Activated CD4-positive, alpha-beta T cell treated with anti-CD3 and anti-CD28 coated beads, Interleukin-2, amount 10 ng/mL, durations not matched to agents 24 days and 14 days (primary cell): ENCODE results near the gene FAM181A. TPM values are rescaled to one million over a fixed set of nuclear protein-coding genes. Genes with fewer than 3 reads are reported as not detected.

Source experiments
- DNase-seq: peaks from one replicate; pipeline ENCODE4 v3.0.0; 2022
- H3K27ac Mint-ChIP-seq: one replicate; pipeline ENCODE4 v1.8.0; 2022; ENCODE audit warnings: mild to moderate bottlenecking, mixed read lengths
- H3K27me3 Mint-ChIP-seq: one replicate; pipeline ENCODE4 v1.8.0; 2022; ENCODE audit warnings: mixed read lengths
- H3K36me3 Mint-ChIP-seq: one replicate; pipeline ENCODE4 v1.8.0; 2022; ENCODE audit warnings: low read depth, mild to moderate bottlenecking, mixed read lengths
- H3K4me1 Mint-ChIP-seq: one replicate; pipeline ENCODE4 v1.8.0; 2021; ENCODE audit warnings: mixed read lengths
- H3K4me3 Mint-ChIP-seq: one replicate; pipeline ENCODE4 v1.8.0; 2022; ENCODE audit warnings: mild to moderate bottlenecking, moderate library complexity, mixed read lengths
- H3K9me3 Mint-ChIP-seq: one replicate; pipeline ENCODE4 v1.8.0; 2021; ENCODE audit warnings: mixed read lengths
- intact Hi-C: fragments of 100-400 bp; cut with micrococcal nuclease; formaldehyde crosslinking; loops from one replicate; pipeline ENCODE4 v1.15.1; 2023
- total RNA-seq: library from RNA; stranded (reverse); gene quantifications from 2 replicates; pipeline ENCODE4 v1.2.3, GENCODE V29; 2022

FAM181A gene
- total RNA-seq, 1 donor from 2014 or later: not detected

- DNase-seq: no peak
- Mint-ChIP-seq H3K27me3 (no peaks in the 10 kb centered on the region), H3K9me3 (no peaks in the 10 kb centered on the region), H3K4me3 (no peak overlapping the region), H3K36me3 (peaks cover 39% of the 10 kb centered on the region), H3K4me1 (peaks cover 20% of the 10 kb centered on the region), H3K27ac (no peak overlapping the region)
- intact Hi-C loops: no loop called here
These were observed 16.8 kb downstream of the FAM181A start for GRCh38 chr14:93943930-93944329.

- peaks cover 41% of the 10 kb centered on the region for H3K36me3 Mint-ChIP-seq
- no peaks in the 10 kb centered on the region for H3K9me3 Mint-ChIP-seq
- peaks cover 20% of the 10 kb centered on the region for H3K4me1 Mint-ChIP-seq
- H3K27me3 Mint-ChIP-seq: no peaks in the 10 kb centered on the region
- no peak for DNase-seq
- no peak overlapping the region for H3K27ac Mint-ChIP-seq
- intact Hi-C loops: no loop called here
- no peak overlapping the region for H3K4me3 Mint-ChIP-seq
These were observed 17.4 kb downstream of the FAM181A start for GRCh38 chr14:93944348-93945069.

- Mint-ChIP-seq H3K4me1 (peaks cover 17% of the 10 kb centered on the region), H3K36me3 (peaks cover 42% of the 10 kb centered on the region), H3K4me3 (no peak overlapping the region), H3K9me3 (no peaks in the 10 kb centered on the region), H3K27ac (no peak overlapping the region), H3K27me3 (no peaks in the 10 kb centered on the region)
- intact Hi-C loops: no loop called here
- no peak for DNase-seq
These were observed 17.9 kb downstream of the FAM181A start for GRCh38 chr14:93945070-93945399.

DNA sequence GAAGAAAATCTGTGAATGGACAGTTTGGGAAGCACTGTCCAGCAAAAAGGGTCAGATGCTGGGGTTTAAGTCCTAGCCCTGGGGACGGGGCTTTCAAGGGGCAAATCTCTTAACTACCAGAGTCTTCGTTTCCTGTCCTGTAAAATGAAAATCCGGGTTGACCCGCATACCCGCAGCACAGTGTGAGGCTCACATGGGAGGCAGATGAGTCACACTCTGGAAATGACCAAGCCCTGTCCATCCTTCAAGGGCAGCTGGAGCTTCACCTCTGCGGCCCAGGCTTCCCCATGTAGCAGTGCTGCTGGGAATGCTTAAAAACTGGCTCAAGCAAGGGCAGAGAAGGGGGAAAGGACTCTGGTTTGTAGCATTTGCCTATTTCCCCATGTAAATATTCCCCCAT is 19.0 kb downstream of the FAM181A start:
- no peaks in the 10 kb centered on the region for H3K27me3 Mint-ChIP-seq
- DNase-seq: no peak
- no peaks in the 10 kb centered on the region for H3K9me3 Mint-ChIP-seq
- intact Hi-C loops: no loop called here
- H3K36me3 Mint-ChIP-seq: peaks cover 45% of the 10 kb centered on the region
- no peak overlapping the region for H3K4me3 Mint-ChIP-seq
- no peak overlapping the region for H3K27ac Mint-ChIP-seq
- H3K4me1 Mint-ChIP-seq: peaks cover 17% of the 10 kb centered on the region

GRCh38 chr14:93946541-93947090 is 19.5 kb downstream of the FAM181A start:
- intact Hi-C loops: no loop called here
- no peak for DNase-seq
- Mint-ChIP-seq H3K9me3 (no peaks in the 10 kb centered on the region), H3K27ac (no peak overlapping the region), H3K4me3 (no peak overlapping the region), H3K36me3 (peaks cover 43% of the 10 kb centered on the region), H3K27me3 (no peaks in the 10 kb centered on the region), H3K4me1 (peaks cover 17% of the 10 kb centered on the region)

DNA sequence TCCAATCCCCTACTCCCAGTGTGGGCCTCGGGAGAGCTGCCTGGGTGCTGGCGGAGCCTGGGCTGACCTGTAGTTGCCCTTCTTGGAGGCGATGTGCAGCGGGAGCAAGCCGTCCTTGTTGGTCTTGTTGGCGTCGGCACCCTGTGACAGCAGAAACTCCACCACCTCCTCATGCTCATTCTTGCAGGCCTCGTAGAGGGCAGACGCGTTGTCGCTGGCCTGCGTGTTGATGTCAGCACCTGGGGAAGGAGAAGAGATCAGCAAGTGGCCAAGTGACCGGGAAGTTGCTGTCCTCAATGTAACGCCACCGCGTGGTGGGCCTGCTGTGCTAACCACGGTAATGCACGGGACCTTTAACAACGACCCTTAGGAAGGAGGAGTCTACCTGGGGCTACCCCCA is 20.1 kb downstream of the FAM181A start:
- peaks cover 23% of the 10 kb centered on the region for H3K4me1 Mint-ChIP-seq
- H3K27me3 Mint-ChIP-seq: no peaks in the 10 kb centered on the region
- no peak overlapping the region for H3K27ac Mint-ChIP-seq
- H3K9me3 Mint-ChIP-seq: no peaks in the 10 kb centered on the region
- H3K36me3 Mint-ChIP-seq: peaks cover 46% of the 10 kb centered on the region
- intact Hi-C loops: no loop called here
- no peak for DNase-seq
- H3K4me3 Mint-ChIP-seq: no peak overlapping the region

DNA sequence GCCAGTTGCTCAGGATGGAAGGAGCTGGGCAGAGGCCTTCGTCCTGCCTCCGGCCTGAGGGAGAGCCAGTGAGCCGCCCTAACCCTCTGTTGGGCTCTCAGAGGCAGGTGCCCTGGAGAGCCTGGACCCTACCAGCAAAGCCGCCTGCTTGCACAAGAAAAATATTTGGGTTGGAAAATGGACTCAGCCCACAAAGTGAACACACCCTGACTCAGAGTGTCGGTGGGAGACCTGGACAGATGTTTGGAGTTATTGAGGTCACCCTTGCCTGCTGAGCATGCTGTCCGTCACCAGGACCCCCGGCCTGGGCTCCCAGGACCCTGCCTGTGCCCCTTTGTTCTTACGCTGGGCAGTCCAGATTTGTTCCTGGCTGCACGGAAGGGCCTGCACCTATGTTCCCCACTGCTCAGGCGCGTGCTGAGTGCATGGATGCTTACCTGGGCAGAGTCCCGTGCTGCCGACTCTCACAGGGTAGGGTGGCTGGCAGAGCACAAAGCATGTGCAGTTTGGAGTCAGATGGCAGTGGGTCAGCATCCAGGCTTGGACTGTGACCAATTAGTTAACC is 22.4 kb downstream of the FAM181A start:
- intact Hi-C loops: no loop called here
- Mint-ChIP-seq H3K27ac (no peak overlapping the region), H3K36me3 (peaks cover 52% of the 10 kb centered on the region), H3K4me3 (no peak overlapping the region), H3K9me3 (no peaks in the 10 kb centered on the region), H3K4me1 (peaks cover 40% of the 10 kb centered on the region), H3K27me3 (no peaks in the 10 kb centered on the region)
- no peak for DNase-seq

DNA sequence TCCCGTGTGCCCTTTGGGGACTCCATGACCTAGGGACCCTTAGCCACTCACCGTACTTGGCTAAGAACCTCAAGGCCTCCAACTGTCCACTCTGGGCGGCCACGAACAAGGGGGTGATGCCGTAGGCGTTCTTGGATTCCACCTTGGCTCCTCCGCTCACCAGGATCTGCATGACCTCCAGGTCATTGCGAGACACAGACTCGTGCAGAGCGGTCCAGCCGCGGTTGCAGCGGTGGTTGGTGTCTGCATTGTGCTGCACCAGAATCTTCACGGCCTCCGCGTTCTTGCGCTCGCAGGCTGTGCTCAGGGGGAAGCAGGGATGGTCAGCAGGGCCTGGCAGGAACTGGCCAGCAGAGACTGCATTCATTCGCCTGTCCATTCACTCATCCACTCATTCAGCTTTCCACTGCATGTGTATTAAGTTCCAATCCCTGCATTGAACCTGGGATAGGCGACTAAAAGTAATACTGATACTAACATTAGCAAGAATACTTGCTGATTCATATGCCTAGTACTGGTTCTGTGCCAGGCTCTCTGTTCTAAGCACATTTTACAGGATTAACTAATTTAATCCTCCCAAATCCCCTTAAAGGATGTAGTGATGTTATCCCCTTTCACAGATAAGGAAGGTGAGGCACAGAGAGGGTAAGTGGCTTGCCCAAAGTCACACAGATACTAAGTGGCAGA is 23.9 kb downstream of the FAM181A start:
- H3K27me3 Mint-ChIP-seq: no peaks in the 10 kb centered on the region
- H3K27ac Mint-ChIP-seq: peak overlapping the region; percentile 55
- H3K4me1 Mint-ChIP-seq: peaks cover 54% of the 10 kb centered on the region
- no peaks in the 10 kb centered on the region for H3K9me3 Mint-ChIP-seq
- no peak for DNase-seq
- peaks cover 50% of the 10 kb centered on the region for H3K36me3 Mint-ChIP-seq
- H3K4me3 Mint-ChIP-seq: no peak overlapping the region
- intact Hi-C loops: loop anchor here (1.0 kb wide), 1 partner anchor 12 kb away; no protein-coding TSS in a partner anchor

DNA sequence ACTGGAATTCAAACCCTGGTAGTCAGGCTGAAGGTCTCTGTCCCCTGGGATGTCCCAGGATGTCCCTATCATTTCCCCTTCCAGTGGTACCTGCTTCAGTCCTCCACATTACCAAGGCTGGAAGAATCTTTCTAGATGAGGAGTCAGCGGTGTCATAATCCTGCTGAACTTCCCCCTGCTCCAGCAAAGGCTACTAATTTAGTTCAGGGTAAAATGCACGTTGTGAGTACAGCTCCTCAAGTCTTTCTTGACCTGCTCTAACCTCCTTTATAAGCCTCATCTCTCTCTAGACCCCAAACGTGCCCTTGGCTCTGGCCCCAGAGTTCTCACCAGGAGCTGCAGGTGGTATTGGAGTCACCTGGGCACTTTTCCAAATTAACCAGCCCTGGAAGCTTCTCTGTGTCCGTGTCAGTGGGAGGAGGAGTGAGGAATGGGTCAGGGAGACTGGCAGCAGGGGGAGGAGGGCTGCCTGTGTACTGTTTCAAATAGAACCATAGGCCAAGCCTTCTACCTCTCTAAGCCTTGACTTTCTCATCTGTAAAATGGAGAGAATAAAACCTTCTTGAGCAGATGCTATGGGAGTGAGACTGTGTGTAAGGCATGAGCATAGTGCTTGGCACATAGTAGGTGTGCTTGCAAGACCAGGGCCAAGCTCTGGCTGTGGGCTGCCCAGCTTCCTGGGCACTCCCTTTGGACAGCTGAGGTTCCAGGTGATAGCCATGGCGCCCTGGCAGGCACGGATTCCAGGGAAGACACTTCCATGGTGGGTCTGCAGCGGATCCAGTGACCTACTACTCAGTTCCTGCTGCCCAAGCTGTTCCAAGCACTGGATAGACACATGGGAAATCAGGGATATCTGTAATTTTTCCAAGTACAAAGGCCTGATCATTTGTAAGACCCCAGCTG is 24.7 kb downstream of the FAM181A start:
- Mint-ChIP-seq H3K4me3 (no peak overlapping the region), H3K36me3 (peaks cover 46% of the 10 kb centered on the region), H3K27me3 (no peaks in the 10 kb centered on the region), H3K27ac (peak overlapping the region; percentile 55), H3K4me1 (peaks cover 59% of the 10 kb centered on the region), H3K9me3 (no peaks in the 10 kb centered on the region)
- intact Hi-C loops: loop anchor here (1.0 kb wide), 1 partner anchor 13 kb away; no protein-coding TSS in a partner anchor
- DNase-seq: no peak

GRCh38 chr14:93952829-93953228 is 25.7 kb downstream of the FAM181A start:
- Mint-ChIP-seq H3K27ac (peak overlapping the region; percentile 60), H3K9me3 (no peaks in the 10 kb centered on the region), H3K4me1 (peaks cover 68% of the 10 kb centered on the region), H3K27me3 (no peaks in the 10 kb centered on the region), H3K4me3 (peak overlapping the region; percentile 86), H3K36me3 (peaks cover 47% of the 10 kb centered on the region)
- intact Hi-C loops: no loop called here
- DNase-seq: no peak

GRCh38 chr14:93953263-93953662 is 26.1 kb downstream of the FAM181A start:
- Mint-ChIP-seq H3K36me3 (peaks cover 47% of the 10 kb centered on the region), H3K4me3 (peak overlapping the region; percentile 86), H3K27ac (peak overlapping the region; percentile 100), H3K9me3 (no peaks in the 10 kb centered on the region), H3K4me1 (peaks cover 72% of the 10 kb centered on the region), H3K27me3 (no peaks in the 10 kb centered on the region)
- intact Hi-C loops: no loop called here
- DNase-seq: no peak

GRCh38 chr14:93953739-93954515 is 26.8 kb downstream of the FAM181A start:
- peak overlapping the region; percentile 86 for H3K4me3 Mint-ChIP-seq
- peaks cover 46% of the 10 kb centered on the region for H3K36me3 Mint-ChIP-seq
- H3K27ac Mint-ChIP-seq: peak overlapping the region; percentile 100
- H3K9me3 Mint-ChIP-seq: no peaks in the 10 kb centered on the region
- no peaks in the 10 kb centered on the region for H3K27me3 Mint-ChIP-seq
- peaks cover 78% of the 10 kb centered on the region for H3K4me1 Mint-ChIP-seq
- intact Hi-C loops: no loop called here
- no peak for DNase-seq

- Mint-ChIP-seq H3K9me3 (no peaks in the 10 kb centered on the region), H3K27ac (peak overlapping the region; percentile 100), H3K27me3 (no peaks in the 10 kb centered on the region), H3K4me3 (peak overlapping the region; percentile 86), H3K36me3 (peaks cover 46% of the 10 kb centered on the region), H3K4me1 (peaks cover 84% of the 10 kb centered on the region)
- DNase-seq: peak; percentile 63
- intact Hi-C loops: no loop called here
These were observed 27.3 kb downstream of the FAM181A start for GRCh38 chr14:93954516-93954830.
